Measurements from ENCODE around the gene HOXD10. TPM values are rescaled to one million over a fixed set of nuclear protein-coding genes. Genes with fewer than 3 reads are reported as not detected.

HOXD10 gene
- polyA plus RNA-seq, 3 donors, result 0.02 to 0.76 (median 0.45) TPM

DNA sequence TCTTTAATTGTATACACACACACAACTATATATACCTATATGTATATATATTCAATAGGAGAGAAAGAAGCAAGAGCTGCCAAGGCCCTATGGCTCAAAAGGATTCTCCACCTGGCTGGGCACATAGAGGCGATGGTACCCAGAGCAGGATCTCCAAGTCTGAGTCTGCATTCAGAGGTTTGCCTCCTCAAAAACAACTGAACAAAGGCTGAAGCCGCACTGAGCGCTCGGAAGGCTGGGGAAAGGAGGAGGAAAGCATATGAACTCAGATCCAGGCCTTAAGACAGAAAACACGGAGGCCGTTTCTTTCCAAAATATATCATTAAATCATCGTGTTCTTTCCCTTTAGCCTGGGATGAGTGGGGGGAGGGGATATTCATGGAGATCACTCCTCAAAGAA lies 13.4 kb upstream of the HOXD10 start:
- H3K27ac ChIP-seq (ENCODE audit: low read depth, low read length), result no peak overlapping the region
- WGBS, 3 donors, result 15 to 39% (median 32%) methylated on average over 7 of the region's 7 CpGs

- H3K27ac ChIP-seq (ENCODE audit: low read depth, low read length), result no peak overlapping the region
- 3 to 10% (median 8%) methylated on average over 17 of the region's 17 CpGs for WGBS, 3 donors
Observed at GRCh38 chr2:176103742-176104315, 12.7 kb upstream of the HOXD10 start.

- no peak overlapping the region for H3K27ac ChIP-seq (ENCODE audit: low read depth, low read length)
- WGBS, 3 donors, result 3 to 11% (median 6%) methylated on average over 53 to 56 of the region's 56 CpGs
Observed at GRCh38 chr2:176104316-176105077, 12.1 kb upstream of the HOXD10 start.

- 7 to 20% (median 8%) methylated on average over 24 to 25 of the region's 25 CpGs for WGBS, 3 donors
Observed at GRCh38 chr2:176105078-176105729, 11.4 kb upstream of the HOXD10 start.

DNA sequence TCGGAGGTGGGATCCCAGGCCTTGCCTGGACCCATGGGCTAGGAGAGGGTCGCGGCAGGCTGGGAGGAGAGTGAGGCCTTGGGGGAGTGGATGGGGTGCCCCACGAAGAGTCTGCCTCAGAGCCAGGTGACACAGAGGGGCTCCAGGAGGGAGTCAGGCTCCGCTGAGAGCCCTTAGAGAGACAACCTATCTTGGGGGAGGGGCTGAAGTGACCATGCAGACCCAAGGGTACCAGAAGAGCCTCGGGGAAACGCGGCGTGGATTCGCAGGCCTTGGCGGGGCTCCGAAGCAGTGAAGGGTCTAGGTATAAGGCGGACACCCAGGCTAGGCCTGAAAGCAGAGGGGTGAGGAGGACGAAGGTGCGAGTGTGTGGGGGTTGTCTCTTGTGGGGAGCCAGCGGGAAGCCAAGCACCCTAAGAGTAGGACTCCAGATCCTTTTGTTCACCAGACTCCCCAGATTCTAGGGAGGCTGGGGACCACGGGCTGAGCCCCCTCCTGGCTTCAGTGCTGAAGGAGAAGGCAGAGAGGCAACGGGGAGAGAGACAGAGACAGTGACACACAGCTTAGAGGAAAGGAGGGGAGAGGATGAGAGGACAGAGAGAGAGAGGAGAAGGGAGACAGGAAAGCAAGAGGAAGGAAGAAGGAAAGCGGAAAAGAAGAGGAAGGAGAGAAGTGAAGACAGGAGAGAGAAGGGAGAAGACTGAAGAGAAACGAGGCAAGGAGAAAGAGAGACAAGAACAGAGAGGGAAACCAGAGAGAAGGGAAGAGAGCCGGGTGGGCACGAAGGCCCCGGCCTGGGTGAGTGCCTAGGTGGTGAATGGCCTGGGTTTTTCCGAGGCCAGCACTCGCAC lies 10.6 kb upstream of the HOXD10 start:
- 4 to 21% (median 11%) methylated on average over 25 of the region's 25 CpGs for WGBS, 3 donors
- no peak overlapping the region for H3K27ac ChIP-seq (ENCODE audit: low read depth, low read length)

More at GRCh38 chr2:176105078-176105729, 11.4 kb upstream of the HOXD10 start:
- H3K27ac ChIP-seq (ENCODE audit: low read depth, low read length), result no peak overlapping the region

DNA sequence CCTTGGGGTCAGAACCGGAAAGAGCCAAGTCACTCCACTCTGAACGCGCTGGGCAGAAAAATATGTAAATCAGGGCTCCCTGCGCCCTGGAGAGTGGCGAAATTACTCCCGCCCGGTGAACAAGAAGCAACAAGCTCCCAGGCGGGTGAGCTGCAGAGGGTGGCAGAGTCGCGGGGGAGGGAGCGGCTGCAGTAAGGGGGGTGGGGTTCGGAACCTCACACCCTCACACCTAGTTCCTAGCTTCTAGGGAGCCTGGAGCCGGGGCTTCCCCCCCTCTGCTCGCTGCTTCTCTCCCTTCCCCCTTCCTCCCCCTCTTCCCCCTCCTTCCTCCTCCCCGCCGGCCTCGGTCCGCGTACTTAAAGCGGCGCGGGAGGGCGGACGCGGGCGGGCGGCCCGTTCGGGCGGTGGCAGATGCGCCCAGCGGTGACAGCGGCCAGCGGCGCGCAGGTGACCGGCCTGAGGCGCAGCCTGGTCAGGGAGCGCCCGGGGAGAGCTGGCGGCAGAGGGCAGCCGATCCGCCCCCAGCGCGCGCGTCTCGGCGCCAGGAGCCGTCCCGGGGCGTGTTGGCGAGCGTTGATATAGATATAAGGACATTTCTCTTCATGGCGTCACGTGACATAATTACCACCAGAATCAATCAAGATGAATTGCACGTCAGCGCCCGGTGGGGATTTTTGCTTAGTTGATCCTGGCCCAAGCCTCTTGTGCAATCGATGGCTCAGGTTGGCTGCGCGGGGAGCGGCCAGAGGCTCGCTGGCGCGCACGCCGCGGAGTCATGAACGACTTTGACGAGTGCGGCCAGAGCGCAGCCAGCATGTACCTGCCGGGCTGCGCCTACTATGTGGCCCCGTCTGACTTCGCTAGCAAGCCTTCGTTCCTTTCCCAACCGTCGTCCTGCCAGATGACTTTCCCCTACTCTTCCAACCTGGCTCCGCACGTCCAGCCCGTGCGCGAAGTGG lies 9.7 kb upstream of the HOXD10 start, which contains the start of gene HOXD11:
Gene HOXD11 (plus strand): TSS at position 700 of the 959 bp plus-strand sequence. CDS start 76 bp downstream, at position 776.
- H3K27ac ChIP-seq (ENCODE audit: low read depth, low read length), result no peak within 1 kb of the TSS
- 1 to 3% (median 3%) methylated on average over 62 to 85 of the region's 85 CpGs for WGBS, 3 donors

DNA sequence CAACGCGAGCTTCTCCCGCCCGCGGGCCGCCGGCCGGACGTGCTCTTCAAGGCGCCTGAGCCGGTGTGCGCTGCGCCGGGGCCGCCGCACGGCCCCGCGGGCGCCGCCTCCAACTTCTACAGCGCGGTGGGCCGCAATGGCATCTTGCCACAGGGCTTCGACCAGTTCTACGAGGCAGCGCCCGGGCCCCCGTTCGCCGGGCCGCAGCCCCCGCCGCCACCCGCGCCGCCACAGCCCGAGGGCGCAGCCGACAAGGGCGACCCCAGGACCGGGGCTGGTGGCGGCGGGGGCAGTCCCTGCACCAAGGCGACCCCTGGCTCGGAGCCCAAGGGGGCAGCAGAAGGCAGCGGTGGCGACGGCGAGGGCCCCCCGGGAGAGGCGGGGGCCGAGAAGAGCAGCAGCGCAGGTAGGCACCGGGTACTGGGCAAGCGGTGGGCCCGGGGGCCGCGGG lies 8.8 kb upstream of the HOXD10 start:
- H3K27ac ChIP-seq (ENCODE audit: low read depth, low read length), result no peak overlapping the region
- 3 to 5% (median 3%) methylated on average over 26 to 59 of the region's 59 CpGs for WGBS, 3 donors

GRCh38 chr2:176109192-176109901 lies 7.2 kb upstream of the HOXD10 start:
- WGBS, 3 donors, result 9 to 28% (median 12%) methylated on average over 26 of the region's 26 CpGs
- H3K27ac ChIP-seq (ENCODE audit: low read depth, low read length), result no peak overlapping the region

- 14 to 50% (median 22%) methylated on average over 4 of the region's 4 CpGs for WGBS, 3 donors
- no peak overlapping the region for H3K27ac ChIP-seq (ENCODE audit: low read depth, low read length)
Observed at GRCh38 chr2:176109946-176110345, 6.6 kb upstream of the HOXD10 start.

GRCh38 chr2:176110415-176111308 lies 5.9 kb upstream of the HOXD10 start:
- 21 to 40% (median 22%) methylated on average over 7 of the region's 7 CpGs for WGBS, 3 donors
- H3K27ac ChIP-seq (ENCODE audit: low read depth, low read length), result no peak overlapping the region

GRCh38 chr2:176111309-176111663 lies 5.3 kb upstream of the HOXD10 start:
- WGBS, 3 donors, result 3 to 9% (median 4%) methylated on average over 16 of the region's 16 CpGs
- H3K27ac ChIP-seq (ENCODE audit: low read depth, low read length), result no peak overlapping the region

- no peak overlapping the region for H3K27ac ChIP-seq (ENCODE audit: low read depth, low read length)
- WGBS, 3 donors, result 7 to 29% (median 8%) methylated on average over 29 of the region's 29 CpGs
Observed at GRCh38 chr2:176111846-176112374, 4.7 kb upstream of the HOXD10 start.

DNA sequence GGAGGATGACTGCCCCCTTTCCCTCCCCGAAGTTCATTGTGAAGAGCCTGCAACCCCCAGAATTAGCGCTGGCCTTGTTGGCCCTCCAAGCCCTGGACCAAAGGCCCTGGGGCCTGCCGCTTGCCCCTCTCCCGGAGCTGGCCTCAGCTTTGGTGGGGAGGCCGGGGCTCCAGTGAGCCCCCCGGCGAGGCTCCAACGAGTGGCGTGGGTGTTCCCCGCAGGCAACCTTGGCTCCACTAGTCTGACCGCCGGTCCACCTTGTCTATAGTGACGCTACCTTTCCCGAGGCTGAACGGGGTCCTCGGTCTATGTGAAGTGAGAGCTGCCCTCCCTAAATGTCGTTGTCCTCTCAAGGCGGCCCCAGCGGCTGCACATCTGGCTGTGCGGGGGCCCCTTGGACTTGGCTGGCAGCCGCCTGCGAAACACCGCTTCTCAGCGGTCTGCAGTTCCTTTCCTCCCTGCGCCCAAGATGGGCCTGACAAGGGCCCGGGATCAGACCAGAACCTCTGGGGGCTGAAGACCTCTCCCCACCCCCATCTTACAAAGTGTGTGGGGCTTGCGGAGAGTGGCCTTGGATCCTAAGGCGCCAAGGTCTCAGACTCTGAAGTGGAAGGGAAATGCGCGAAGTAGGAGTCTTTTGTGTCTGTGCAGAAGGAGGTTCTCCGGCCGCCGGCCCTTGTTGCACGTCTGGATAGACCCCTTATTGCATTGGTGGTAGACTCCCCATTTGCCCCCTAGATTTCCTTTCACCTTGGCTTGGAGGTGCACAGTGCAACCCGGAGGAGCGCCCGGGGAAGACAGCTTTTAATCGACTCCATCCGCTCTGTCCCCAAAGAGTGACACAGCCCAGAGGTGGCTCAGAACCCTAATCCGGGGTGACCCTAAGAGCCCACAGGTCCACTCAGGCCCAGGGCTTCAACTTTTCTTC lies 3.9 kb upstream of the HOXD10 start:
- 7 to 36% (median 11%) methylated on average over 40 of the region's 40 CpGs for WGBS, 3 donors
- H3K27ac ChIP-seq (ENCODE audit: low read depth, low read length), result no peak overlapping the region

DNA sequence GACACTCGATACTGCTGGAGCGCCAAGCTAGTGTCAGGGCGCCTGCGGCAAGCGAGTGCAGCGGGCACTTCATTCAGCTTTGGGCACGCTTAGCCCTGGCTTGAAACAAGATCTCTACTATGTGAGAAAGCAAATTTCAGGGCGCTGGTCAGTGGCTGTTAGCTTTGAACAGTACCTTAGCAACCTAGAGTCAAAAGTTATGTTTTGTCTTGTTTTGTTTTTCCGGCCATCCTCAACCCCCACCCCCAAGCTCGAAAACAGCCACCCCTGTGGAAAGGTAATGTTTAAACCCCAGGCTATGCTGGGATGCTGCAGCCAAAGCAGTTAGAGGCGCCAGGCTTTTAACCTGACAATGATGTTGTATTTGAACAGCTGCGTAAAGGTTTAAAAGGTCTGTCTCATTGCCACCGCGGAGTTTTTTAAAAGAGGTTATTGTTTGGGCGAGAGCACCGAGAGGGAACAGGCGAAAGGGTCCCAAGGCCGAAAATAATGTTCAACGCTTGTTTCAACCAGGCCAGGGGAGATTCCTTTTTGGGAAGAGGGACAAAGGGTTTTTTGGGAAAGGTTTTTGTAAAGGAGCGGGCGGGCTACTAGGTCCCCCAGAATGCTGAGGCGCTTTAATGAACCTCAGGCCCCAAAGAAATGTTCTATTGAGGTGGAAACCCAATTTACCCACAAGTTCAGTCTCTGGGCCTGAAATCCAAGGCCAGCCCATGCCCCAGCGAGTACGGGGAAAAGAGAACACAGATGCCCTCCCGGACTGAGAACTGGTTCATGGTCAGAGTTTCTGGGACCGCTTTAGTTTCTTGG lies 2.3 kb upstream of the HOXD10 start:
- no peak overlapping the region for H3K27ac ChIP-seq (ENCODE audit: low read depth, low read length)
- WGBS, 3 donors, result 16 to 43% (median 21%) methylated on average over 26 of the region's 26 CpGs
